Astrocyte (in vitro differentiated cells and primary cell): ENCODE results near the gene VPS41. TPM values are rescaled to one million over a fixed set of nuclear protein-coding genes. Genes with fewer than 3 reads are reported as not detected.
A peak's percentile ranks its signal among the peaks of the same experiment; 100 is the strongest.

Source experiments
- DNase-seq: peaks from one replicate; pipeline ENCODE4 v3.0.0-alpha.2; 2010; ENCODE audit warnings: low read depth
- FAIRE-seq: peaks from 2 replicates; lab custom pipeline; 2011; peaks lifted over from hg19 to GRCh38; lab: Jason Lieb, UNC
- H2AFZ ChIP-seq: 2 replicates; pipeline ENCODE4 v1.6.0; 2012; ENCODE audit warnings: low read depth, low read length, inconsistent platforms
- H3K27ac ChIP-seq: 2 replicates; pipeline ENCODE4 v1.5.1; 2011; ENCODE audit warnings: low read depth, low read length, inconsistent platforms
- H3K27me3 ChIP-seq: 2 replicates; pipeline ENCODE4 v1.6.0; 2011; ENCODE audit warnings: low read length, inconsistent platforms; ENCODE audit not compliant: insufficient read depth
- H3K36me3 ChIP-seq: 2 replicates; pipeline ENCODE4 v1.5.1; 2011; ENCODE audit warnings: low read length, inconsistent platforms; ENCODE audit not compliant: insufficient read depth
- H3K4me1 ChIP-seq: 2 replicates; pipeline ENCODE4 v1.5.1; 2011; ENCODE audit warnings: low read length, inconsistent platforms; ENCODE audit not compliant: insufficient read depth
- H3K4me2 ChIP-seq: 2 replicates; pipeline ENCODE4 v1.6.0; 2012; ENCODE audit warnings: low read length, inconsistent platforms
- H3K4me3 ChIP-seq: 2 replicates; pipeline ENCODE4 v1.5.1; 2011; ENCODE audit warnings: low read depth, mild to moderate bottlenecking, low read length, inconsistent platforms; ENCODE audit not compliant: insufficient read depth
- H3K79me2 ChIP-seq: 2 replicates; pipeline ENCODE4 v1.6.0; 2012; ENCODE audit warnings: mild to moderate bottlenecking, low read length, inconsistent platforms; ENCODE audit not compliant: insufficient read depth
- H3K9ac ChIP-seq: 2 replicates; pipeline ENCODE4 v1.6.0; 2012; ENCODE audit warnings: mild to moderate bottlenecking, low read length, inconsistent platforms
- H3K9me3 ChIP-seq: 2 replicates; pipeline ENCODE4 v1.5.1; 2012; ENCODE audit warnings: low read depth, mild to moderate bottlenecking, low read length, inconsistent platforms; ENCODE audit not compliant: insufficient read depth
- H4K20me1 ChIP-seq: 2 replicates; pipeline ENCODE4 v1.6.0; 2012; ENCODE audit warnings: low read length, inconsistent platforms; ENCODE audit not compliant: insufficient read depth
- H3K27ac Mint-ChIP-seq: one replicate; pipeline ENCODE4 v1.8.0; 2021; ENCODE audit warnings: mild to moderate bottlenecking, mixed read lengths; ENCODE audit not compliant: unreplicated experiment
- H3K27me3 Mint-ChIP-seq: one replicate; pipeline ENCODE4 v1.8.0; 2021; ENCODE audit warnings: low read depth, mixed read lengths; ENCODE audit not compliant: unreplicated experiment
- H3K36me3 Mint-ChIP-seq: one replicate; pipeline ENCODE4 v1.8.0; 2021; ENCODE audit warnings: low read depth, mixed read lengths; ENCODE audit not compliant: unreplicated experiment
- H3K4me1 Mint-ChIP-seq: one replicate; pipeline ENCODE4 v1.8.0; 2021; ENCODE audit warnings: low read depth, mixed read lengths; ENCODE audit not compliant: unreplicated experiment
- H3K4me3 Mint-ChIP-seq: one replicate; pipeline ENCODE4 v1.8.0; 2021; ENCODE audit warnings: mild to moderate bottlenecking, moderate library complexity, mixed read lengths; ENCODE audit not compliant: unreplicated experiment
- H3K9me3 Mint-ChIP-seq: one replicate; pipeline ENCODE4 v1.8.0; 2021; ENCODE audit warnings: mild to moderate bottlenecking, mixed read lengths; ENCODE audit not compliant: unreplicated experiment
- CTCF ChIP-seq: IDR thresholded peaks from 2 replicates; pipeline ENCODE4 v1.5.1; 2011; ENCODE audit warnings: low read depth, mild to moderate bottlenecking, inconsistent platforms, low read length, moderate library complexity; ENCODE audit not compliant: insufficient read depth
- EZH2 ChIP-seq: IDR thresholded peaks from 2 replicates; pipeline ENCODE4 v1.6.1; 2012; ENCODE audit warnings: mild to moderate bottlenecking, low read length, inconsistent platforms; ENCODE audit not compliant: insufficient read depth
- total RNA-seq: library from RNA; stranded (reverse); gene quantifications from 2 replicates; pipeline ENCODE4 v1.2.1, GENCODE V29; 2021

VPS41 gene
- total RNA-seq, 1 donor from 2014 or later, result 93.6 TPM

GRCh38 chr7:38842746-38843145 is 66.2 kb downstream of the VPS41 start:
- H3K4me3 Mint-ChIP-seq, result no peak overlapping the region
- Histone ChIP-seq H3K4me3 (no peak overlapping the region), H2AFZ (no peak overlapping the region), H3K79me2 (no peaks in the 10 kb centered on the region), H3K27me3 (no peaks in the 10 kb centered on the region), H3K4me1 (peaks cover 7% of the 10 kb centered on the region), H3K27ac (no peak overlapping the region), H3K36me3 (no peaks in the 10 kb centered on the region), H3K9me3 (no peaks in the 10 kb centered on the region), H3K4me2 (no peak overlapping the region), H3K9ac (no peak overlapping the region), H4K20me1 (peaks cover 15% of the 10 kb centered on the region)
- no peaks in the 10 kb centered on the region for H3K27me3 Mint-ChIP-seq
- H3K36me3 Mint-ChIP-seq, result no peaks in the 10 kb centered on the region
- no peak overlapping the region for H3K27ac Mint-ChIP-seq
- DNase-seq (no peak), FAIRE-seq (no peak)
- no peaks in the 10 kb centered on the region for H3K9me3 Mint-ChIP-seq
- peaks cover 13% of the 10 kb centered on the region for H3K4me1 Mint-ChIP-seq
- TF ChIP-seq EZH2 (no peak), CTCF (no peak)

GRCh38 chr7:38840736-38841460 is 68.1 kb downstream of the VPS41 start:
- Histone ChIP-seq H2AFZ (peak overlapping the region; percentile 23), H3K27me3 (no peaks in the 10 kb centered on the region), H3K79me2 (no peaks in the 10 kb centered on the region), H3K4me2 (peak overlapping the region; percentile 25), H3K4me3 (no peak overlapping the region), H3K4me1 (peaks cover 7% of the 10 kb centered on the region), H3K9me3 (no peaks in the 10 kb centered on the region), H3K9ac (peak overlapping the region; percentile 9), H3K36me3 (no peaks in the 10 kb centered on the region), H3K27ac (peak overlapping the region; percentile 71), H4K20me1 (peaks cover 12% of the 10 kb centered on the region)
- peak overlapping the region; percentile 50 for H3K4me3 Mint-ChIP-seq
- DNase-seq (peak; percentile 86), FAIRE-seq (no peak)
- no peaks in the 10 kb centered on the region for H3K27me3 Mint-ChIP-seq
- H3K4me1 Mint-ChIP-seq, result peaks cover 13% of the 10 kb centered on the region
- no peaks in the 10 kb centered on the region for H3K9me3 Mint-ChIP-seq
- no peak for TF ChIP-seq CTCF
- TF ChIP-seq EZH2, result no peak
- H3K36me3 Mint-ChIP-seq, result no peaks in the 10 kb centered on the region
- peak overlapping the region; percentile 94 for H3K27ac Mint-ChIP-seq

- no peaks in the 10 kb centered on the region for H3K79me2 ChIP-seq
- H4K20me1 ChIP-seq, result peaks cover 5% of the 10 kb centered on the region
- Mint-ChIP-seq H3K27ac (no peak overlapping the region), H3K4me3 (no peak overlapping the region), H3K27me3 (no peaks in the 10 kb centered on the region), H3K9me3 (no peaks in the 10 kb centered on the region), H3K4me1 (peaks cover 13% of the 10 kb centered on the region), H3K36me3 (no peaks in the 10 kb centered on the region)
- no peak overlapping the region for H3K9ac ChIP-seq
- no peak overlapping the region for H2AFZ ChIP-seq
- DNase-seq, result peak; percentile 36
- H3K4me2 ChIP-seq, result no peak overlapping the region
- H3K4me3 ChIP-seq, result no peak overlapping the region
- no peak for FAIRE-seq
- H3K36me3 ChIP-seq, result no peaks in the 10 kb centered on the region
- H3K27ac ChIP-seq, result no peak overlapping the region
- TF ChIP-seq CTCF (no peak), EZH2 (no peak)
- H3K27me3 ChIP-seq, result no peaks in the 10 kb centered on the region
- peaks cover 7% of the 10 kb centered on the region for H3K4me1 ChIP-seq
- H3K9me3 ChIP-seq, result no peaks in the 10 kb centered on the region
Measured at GRCh38 chr7:38839851-38840250, 69.1 kb downstream of the VPS41 start.
